Hematopoietic multipotent progenitor cell treated with erythropoietin and hydrocortisone succinate and interleukin-3 and kit ligand, for 8 days (in vitro differentiated cells): ENCODE data around the gene ITGA8.
A peak's percentile ranks its signal among the peaks of the same experiment; 100 is the strongest.
"Not testable (repeated sequence)": the region's sequence is repeated elsewhere in the genome, so short reads cannot be mapped to it uniquely, and the experiment has no call there.

Source experiments
- DNase-seq: peaks from one replicate; pipeline ENCODE4 v3.0.0-alpha.2; 2015

The ITGA8 gene

GRCh38 chr10:15672469-15672868 is 47.3 kb downstream of the ITGA8 start:
- no peak for DNase-seq

DNA sequence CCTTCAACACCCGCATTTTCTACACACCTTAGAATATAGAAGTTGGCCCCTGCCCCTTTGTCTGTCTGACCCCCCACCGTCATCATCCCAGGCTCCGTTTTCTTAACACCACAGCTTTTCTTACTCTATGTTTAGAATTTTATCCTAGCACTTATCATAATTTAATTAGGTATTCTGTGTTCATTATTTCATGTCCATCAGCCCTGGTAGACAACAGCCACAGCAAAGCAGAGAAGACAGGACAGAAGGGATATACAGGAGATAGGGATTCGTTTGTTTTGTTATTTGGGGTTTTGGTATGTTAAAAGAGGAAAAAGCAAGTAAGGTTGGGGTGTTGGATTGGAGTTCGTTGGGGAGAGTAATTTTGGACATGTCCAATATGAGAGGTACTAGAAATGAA is 48.8 kb downstream of the ITGA8 start:
- no peak for DNase-seq

- DNase-seq, result no peak
Observed at GRCh38 chr10:15661574-15661973, 58.1 kb downstream of the ITGA8 start.

DNA sequence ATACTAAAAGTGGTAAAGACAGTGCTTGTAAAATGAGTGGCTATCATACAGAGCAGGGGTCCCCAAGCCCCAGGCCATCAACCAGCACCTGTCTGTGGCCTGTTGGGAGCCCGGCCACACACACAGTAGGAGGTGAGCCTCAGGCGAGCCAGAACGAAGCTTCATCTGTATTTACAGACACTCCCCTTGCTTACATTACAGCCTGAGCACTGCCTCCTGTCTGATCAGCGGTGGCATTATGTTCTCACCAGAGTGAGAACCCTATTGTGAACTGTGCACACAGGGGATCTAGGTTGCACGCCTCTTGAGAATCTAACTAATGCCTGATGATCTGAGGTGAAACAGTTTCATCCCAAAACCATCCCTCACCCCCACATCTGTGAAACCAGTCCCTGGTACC is 58.7 kb downstream of the ITGA8 start:
- DNase-seq, result no peak

- no peak for DNase-seq
Observed at GRCh38 chr10:15658069-15658702, 61.5 kb downstream of the ITGA8 start.

DNA sequence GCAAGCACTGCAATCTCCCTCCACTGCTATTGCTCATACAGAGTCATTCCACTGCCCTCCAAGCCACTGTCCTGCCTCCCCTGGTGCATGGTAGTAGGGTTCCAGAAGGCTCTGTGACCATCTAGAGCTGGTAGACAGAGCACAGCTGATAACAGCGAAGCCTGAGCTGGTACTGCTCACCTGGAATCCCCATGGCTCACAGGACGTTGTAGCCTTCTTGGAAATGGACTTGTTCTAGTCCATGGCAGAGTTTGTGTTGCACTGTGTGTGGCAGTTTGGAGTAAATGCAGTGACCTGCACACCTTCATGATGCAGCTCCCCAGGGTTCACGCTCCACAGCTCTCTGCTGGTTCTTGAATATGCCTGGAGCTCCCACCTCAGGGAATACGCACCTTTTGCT is 67.0 kb downstream of the ITGA8 start:
- no peak for DNase-seq

DNA sequence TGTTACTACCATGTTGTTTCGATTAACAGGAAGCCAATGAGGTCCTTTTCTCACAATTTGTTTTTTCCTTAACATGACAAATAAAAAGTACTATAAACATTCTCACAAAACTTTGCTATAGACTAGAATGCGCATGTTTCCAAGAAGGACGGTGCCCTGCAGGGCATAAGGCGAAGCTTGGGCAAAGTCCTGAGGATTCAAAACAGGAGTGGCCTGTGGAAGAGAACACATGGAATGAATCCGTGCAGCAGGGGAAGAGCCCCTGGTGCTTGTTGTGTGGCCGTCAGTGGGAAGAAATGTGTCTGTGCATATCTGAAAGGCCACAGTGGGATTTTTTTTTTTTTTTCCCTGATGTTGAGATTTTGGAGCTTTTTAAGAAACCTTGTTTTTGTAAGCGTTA is 67.6 kb downstream of the ITGA8 start:
- DNase-seq, result no peak

- DNase-seq, result no peak
Observed at GRCh38 chr10:15651175-15651574, 68.5 kb downstream of the ITGA8 start.

- DNase-seq, result no peak
Observed at GRCh38 chr10:15642095-15642494, 77.6 kb downstream of the ITGA8 start.

- no peak for DNase-seq
Observed at GRCh38 chr10:15640536-15641085, 79.1 kb downstream of the ITGA8 start.

- no peak for DNase-seq
Observed at GRCh38 chr10:15636446-15636845, 83.3 kb downstream of the ITGA8 start.

DNA sequence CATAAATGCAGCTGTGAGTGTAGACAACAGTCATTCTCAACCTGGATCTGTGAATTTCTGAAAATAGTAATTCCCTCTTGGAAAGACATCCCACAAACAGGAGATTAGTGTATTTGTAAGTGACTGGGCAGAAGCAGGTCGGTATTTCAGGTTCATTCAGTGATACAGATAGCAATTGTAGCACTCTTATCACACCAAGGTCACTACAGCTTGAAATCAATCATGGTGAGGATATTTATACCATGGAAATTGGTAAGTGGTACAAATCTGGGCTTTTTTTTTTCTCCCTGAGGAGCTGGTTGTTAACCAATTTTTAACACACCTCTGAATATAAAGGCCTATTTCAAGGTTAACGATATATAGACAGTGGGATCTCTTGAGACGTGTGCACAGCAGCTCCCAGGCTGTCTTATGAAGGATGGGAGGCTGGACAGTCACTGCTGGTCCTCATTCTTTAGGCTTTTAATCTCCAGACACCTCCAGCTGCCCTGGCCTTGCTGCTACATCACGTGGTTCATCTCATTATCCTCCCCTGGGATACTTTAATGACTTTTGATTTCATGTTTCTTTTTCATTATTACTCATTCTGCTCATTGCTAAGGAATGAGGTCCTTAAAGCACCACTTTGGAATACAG is 87.1 kb downstream of the ITGA8 start:
- DNase-seq, result no peak

DNA sequence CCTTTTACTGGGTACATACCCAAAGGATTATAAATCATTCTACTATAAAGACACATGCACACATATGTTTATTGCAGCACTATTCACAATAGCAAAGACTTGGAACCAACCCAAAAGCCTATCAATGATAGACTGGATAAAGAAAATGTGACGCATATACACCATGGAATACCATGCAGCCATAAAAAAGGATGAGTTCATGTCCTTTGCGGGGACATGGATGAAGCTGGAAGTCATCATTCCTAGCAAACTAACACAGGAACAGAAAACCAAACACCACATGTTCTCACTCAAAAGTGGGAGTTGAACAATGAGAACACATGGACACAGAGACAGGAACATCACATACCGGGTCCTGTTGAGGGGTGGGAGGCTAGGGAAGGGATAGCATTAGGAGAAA is 88.5 kb downstream of the ITGA8 start:
- DNase-seq, result not testable (repeated sequence)

- DNase-seq, result no peak
Observed at GRCh38 chr10:15630353-15630752, 89.4 kb downstream of the ITGA8 start.

DNA sequence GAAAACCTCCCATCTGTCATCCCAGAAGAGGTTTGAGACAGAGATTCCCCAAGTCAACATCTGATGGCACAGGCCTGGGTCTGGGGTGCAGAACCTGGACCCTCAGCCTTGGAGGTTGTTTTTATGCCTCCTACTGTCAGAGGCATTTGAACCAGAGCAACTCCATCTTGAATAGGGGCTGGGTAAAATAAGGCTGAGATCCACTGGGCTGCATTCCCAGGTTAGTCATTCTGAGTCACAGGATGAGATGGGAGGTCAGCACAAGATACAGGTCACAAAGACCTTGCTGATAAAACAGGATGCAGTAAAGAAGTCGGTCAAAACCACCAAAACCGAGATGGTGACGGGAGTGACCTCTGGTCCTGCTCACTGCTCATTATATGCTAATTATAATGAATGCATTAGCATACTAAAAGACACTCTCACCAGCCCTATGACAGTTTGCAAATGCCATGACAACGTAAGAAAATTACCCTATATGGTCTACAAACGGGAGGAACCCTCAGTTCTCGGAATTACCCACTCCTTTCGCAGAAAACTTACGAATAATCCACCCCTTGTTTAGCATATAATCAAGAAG is 92.0 kb downstream of the ITGA8 start:
- peak; percentile 8 for DNase-seq

GRCh38 chr10:15626937-15627336 is 92.8 kb downstream of the ITGA8 start:
- DNase-seq, result no peak

GRCh38 chr10:15625261-15625660 is 94.5 kb downstream of the ITGA8 start:
- no peak for DNase-seq

DNA sequence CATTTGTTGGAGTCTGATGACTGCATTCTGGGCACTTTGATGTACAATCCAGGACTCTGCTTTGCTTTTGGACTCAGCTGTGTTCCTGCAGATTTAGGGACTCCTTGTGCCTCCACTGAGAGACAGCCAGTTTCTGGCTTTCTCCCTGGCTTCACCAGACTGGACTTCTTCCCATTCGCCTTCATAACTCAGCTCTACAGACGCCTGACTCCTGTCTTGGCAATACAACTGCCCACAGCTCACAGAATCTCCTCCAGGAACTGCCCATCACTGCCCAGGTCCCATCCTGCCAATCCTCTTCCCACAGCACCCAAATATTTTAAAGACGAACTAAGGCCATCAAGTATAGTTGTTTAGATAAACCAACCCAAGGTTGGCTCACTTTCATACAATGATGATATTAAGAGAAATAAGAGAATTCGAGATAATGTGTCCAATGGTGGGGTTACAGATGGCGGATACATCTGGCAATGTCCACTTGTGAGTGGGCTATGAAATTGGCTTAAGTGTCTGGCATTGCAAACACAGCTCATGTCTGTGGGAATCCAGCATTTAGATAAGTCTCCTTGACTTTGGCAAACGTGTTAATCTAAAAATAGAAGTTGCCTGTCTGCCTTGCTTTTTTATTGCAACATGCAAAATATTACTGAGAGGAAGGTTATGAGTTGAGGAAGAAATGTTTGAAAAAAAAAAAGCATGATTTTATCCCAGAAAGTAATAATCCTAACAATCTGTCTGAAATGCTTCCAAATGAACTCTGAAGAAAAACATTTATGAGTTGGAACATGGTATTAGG is 95.1 kb downstream of the ITGA8 start:
- no peak for DNase-seq

DNA sequence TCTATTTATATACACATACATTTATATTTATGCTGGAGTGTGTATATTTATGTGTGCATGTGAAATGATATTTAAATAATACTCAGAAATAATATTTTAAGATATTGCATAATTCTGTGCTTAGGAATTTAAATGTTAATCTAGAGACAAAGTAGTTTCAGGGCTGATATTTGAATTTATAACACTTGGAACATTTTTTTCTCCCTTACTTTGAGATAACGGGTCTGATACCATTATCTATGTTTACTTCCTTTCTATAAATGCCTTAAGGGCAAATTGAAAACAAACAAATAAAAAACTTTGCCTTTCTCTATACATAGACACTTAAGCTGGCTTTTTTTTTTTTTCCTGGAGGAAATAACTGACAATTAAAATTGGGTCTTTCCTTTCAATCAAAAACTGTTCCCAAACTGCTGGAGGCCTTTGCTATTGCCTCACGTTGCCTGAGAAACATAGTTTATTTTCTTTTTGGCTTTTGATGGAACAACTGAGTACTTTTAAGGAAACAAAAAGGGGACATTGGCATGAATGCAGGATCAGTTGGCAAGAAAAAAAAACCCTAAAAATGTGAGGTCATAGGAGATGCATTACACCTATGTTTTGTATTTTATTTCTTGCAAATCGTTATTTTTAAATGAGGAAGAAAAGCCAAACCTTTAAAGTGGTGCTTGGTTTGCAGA is 98.7 kb downstream of the ITGA8 start:
- no peak for DNase-seq

- DNase-seq, result no peak
Observed at GRCh38 chr10:15620337-15620736, 99.4 kb downstream of the ITGA8 start.

- no peak for DNase-seq
Observed at GRCh38 chr10:15609246-15609645, 110.5 kb downstream of the ITGA8 start.

DNA sequence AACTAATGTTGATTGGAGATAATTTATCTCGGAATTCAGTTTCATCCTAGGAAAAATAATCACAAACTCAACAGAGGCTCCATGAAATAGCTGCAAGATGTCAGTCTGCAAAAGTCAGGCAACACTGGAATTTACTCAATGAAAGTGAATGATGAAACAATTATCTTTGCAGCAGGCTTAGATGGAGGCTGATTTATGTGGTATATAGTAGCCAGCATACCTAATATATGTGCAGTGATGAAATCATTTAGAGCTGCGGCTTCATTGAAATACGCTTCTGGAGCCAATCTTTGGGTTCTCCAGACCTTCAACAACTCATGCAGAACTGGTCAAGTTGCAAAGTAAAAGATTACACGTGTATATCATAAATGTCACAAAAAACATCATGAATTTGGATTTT is 113.3 kb downstream of the ITGA8 start:
- no peak for DNase-seq
